HG03354 (cell line): Measurements from ENCODE around the gene CILP.
"Not testable (repeated sequence)": the region's sequence is repeated elsewhere in the genome, so short reads cannot be mapped to it uniquely, and the experiment has no call there.

ENCODE experiments used
- ATAC-seq: cut with Tn5 transposase; IDR thresholded peaks from one replicate; pipeline ENCODE4 v1.9.1; 2021; ENCODE audit warnings: mild to moderate bottlenecking; ENCODE audit not compliant: unreplicated experiment, poor library complexity, severe bottlenecking

Gene CILP

DNA sequence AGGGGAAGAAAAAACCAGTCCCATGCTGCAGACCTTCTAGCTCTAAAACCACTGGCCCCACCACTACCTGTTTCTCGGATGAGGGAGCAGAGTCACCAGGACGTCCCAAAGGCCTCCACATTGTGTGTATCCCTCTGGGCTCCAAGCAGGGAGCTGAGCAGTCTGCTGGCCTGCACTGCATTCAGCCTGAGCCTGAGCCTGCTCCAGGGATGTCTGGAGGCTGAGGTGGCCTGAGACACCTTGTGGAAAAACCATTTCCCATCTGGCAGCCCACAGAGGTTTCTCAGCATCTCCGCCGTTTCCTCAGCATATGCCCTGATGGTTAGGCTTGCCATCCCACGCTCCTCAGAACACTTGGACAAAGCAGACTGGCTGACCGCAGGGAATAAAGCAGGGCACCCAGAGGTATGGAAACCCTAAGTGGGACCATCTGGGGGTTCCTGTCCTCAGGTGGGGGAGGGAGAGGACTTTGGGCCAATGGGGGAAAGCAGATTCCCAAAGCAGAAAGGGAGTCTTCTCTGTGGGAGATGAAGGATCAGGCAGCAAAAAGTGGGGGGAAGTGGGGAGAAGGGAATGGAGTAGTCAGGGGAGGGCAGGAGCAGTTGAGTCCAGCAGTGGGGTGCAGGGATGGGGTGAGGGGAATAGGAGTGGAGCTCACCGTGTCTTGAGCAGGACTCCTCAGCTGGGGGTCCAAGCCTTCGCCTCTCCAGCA is at the start of gene CILP:
Gene CILP, minus strand, starts transcription at position 704 of the 712 bp plus-strand sequence. CDS start 1,718 bp downstream, outside the sequence.
- no peak for ATAC-seq

GRCh38 chr15:65260968-65261367 is 49.7 kb upstream of the CILP start:
- ATAC-seq = no peak

DNA sequence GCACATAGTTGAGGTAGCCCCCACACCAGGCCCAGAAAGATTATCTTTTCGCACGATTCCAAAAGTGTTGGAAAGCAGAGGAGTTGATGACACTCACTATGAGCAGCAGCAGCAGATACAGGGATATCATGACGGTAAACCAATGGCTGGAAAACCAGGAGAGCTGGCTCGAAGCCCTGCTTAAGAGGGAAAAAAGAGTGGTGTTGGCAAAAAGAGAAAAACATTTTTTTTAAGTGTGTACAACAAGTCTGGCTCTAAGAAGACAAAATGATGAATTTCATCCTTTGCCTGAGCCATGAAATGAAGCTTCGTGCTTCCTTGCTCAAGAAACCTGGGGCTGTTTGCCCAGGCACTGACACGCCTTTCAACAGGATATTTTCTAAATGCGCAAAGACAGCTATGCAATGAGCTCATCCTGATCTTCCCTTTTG is 48.1 kb upstream of the CILP start:
- ATAC-seq = no peak

DNA sequence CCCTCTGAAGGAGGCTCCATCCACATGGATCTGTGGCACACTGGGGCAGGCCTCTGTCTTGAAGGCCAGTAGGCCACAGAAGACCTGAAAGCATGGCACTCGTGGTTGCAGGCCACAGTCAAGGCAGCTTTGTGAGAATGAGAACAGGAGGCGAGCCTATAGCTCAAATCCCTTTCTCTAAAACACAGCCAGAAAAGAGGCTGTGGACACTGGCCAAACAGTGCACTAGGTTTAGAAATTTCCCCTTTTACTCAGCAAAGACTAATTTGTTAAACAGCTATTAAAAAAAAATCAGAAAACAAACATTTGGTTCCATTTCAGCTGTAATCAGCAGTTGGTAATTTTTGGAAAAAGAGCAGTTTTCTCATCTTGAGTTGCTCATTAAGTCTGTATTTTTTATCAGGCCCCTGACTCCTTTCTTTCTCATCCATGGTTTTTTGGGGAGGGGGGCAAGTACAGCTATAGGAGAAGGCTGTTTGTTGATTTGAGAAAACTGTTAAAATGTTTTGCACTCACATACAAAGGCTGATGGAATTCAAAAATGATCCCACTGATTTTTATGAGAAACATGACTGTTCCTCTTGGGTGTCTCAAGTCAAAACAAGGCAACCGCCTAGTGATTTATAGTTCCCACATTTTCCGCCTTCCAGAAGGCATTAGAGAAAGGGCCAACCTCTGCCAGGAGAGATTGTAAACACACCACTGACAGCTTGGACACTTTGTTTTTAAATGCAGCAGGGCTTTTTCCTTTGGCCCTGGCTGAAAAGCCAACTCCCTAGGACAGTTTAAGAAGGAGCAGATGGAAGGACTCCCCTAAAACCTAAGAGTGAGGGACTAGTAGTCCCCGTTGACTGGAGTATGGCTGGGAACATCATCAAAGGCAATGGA is 47.3 kb upstream of the CILP start:
- no peak for ATAC-seq

GRCh38 chr15:65255486-65256140 is 44.3 kb upstream of the CILP start:
- no peak for ATAC-seq

DNA sequence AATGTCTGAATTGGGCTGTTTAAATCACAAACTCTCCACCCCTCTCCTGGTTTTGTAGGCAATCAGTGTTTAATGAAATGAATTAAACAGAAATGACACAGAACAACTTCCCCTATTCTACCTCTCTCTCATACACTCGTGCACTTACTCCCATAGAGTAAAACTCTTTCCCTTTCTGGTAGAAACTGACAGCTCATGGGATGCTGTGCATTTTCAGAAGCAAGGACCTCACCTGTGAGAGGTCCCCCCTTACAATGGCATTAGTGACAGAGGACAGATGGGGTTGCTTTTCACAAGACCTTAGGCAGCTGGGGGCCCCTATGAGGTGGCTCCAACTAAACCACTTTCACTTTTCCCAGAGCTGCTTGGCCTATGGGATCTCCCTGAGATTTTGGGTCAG is 43.5 kb upstream of the CILP start:
- ATAC-seq = no peak

GRCh38 chr15:65254356-65254755 is 43.1 kb upstream of the CILP start:
- no peak for ATAC-seq

DNA sequence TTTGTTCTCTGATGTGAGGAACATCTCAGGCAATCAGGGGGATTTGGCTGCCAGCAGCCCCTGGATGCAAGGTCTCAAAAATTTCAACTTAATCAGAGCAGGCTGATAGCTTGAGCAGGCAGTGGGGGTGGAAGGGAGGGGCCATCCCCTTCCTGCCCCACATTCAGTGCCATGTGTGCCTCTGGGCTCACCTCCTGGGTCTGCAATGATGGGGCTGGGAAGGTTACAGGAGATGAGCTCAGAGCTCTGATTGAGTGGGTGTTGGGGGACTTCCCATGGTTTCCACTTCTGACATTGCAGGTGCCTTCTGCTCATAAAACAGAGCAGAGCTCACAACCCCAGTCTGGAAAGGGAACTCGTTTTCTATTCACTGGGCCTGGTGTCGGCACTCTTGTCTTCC is 38.4 kb upstream of the CILP start:
- ATAC-seq = no peak

DNA sequence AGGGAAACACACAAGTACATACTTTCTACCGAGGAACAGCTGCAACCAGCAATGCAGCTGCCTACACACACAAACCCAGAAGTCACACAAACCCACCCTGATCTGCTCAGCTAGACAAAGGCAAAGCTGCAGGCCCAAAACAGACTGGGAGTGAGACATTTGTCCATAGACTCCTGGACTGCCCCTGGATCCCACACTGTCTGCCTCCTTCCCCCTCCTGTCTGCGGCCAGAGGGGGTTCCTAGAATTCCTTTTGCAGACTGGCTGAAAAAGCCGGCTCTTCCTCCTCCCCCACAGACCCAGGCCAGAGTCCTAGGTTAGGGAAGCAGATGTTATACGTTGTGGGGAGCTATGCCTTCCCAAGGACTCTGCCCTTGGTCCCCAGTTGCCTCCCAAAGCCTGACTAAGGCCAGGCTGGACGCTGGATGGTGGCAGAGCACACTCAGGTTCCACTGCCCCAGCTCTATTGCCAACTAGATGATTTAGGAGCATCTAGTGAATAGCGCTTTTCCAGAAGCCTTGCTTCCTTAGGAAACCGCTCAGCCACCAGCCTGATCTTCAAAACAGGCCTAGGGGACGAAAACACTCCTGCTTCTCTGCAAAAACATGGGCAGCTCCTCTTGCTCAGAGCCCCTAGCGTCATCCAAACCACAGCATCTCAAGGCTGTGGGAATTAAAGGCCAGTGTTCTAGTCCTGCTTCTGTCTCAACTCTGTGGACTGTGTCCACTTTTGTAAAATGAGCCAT is 37.4 kb upstream of the CILP start:
- no peak for ATAC-seq

DNA sequence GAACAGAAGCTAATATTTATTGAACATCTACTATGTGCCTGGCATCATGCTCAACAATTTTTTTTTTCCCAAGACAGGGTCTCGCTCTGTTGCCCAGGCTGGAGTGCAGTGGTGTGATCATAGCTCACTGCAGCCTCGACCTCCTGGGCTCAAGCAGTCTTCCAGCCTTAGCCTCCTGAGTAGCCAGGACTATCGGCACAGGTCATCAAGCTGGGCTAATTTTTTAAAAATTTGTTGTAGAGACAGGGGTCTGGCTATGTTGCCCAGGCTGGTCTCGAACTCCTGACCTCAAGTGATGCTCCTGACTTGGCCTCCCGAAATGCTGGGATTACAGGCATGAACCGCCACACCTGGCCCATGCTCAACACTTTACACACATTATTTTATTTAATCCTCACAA is 35.7 kb upstream of the CILP start:
- no peak for ATAC-seq

DNA sequence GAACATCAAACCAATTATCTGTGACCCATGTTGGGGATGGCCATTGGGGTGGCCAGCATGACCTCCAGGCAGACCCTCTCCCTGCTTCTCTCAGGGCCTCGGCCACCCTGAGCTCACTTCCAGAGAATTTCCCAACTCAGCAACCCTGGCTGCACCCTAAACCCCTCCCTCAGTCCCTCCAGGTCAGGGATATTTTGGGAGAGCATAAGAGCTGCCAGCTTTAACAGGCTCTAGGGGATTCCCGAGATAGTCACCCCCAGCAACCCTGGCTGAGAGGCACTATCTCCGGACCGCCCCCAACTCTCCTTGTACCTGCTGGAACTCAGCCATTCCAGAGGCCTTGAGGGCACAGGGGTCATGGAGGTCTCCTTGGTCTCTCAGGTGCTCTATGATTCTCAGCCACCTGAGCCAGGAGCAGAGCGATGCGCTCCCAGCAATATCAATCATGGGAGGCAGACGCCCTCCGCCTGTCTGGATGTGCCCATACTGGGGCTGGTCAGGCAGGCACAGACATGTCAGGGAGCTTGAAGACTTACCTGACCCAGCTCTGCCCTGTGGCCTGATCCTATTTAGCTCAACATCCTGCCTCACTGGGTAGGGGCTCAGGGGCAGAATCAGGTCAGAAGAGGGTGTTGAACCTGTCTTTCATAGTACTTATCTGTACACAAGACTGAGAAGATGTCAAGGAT is 34.9 kb upstream of the CILP start:
- no peak for ATAC-seq

- ATAC-seq = no peak
Measured at GRCh38 chr15:65245096-65245856, 34.0 kb upstream of the CILP start.

- ATAC-seq = no peak
Measured at GRCh38 chr15:65244638-65245037, 33.4 kb upstream of the CILP start.

- not testable (repeated sequence) for ATAC-seq
Measured at GRCh38 chr15:65236443-65236842, 25.2 kb upstream of the CILP start.

GRCh38 chr15:65233696-65234095 is 22.4 kb upstream of the CILP start:
- no peak for ATAC-seq

GRCh38 chr15:65232520-65232919 is 21.2 kb upstream of the CILP start:
- ATAC-seq = no peak

DNA sequence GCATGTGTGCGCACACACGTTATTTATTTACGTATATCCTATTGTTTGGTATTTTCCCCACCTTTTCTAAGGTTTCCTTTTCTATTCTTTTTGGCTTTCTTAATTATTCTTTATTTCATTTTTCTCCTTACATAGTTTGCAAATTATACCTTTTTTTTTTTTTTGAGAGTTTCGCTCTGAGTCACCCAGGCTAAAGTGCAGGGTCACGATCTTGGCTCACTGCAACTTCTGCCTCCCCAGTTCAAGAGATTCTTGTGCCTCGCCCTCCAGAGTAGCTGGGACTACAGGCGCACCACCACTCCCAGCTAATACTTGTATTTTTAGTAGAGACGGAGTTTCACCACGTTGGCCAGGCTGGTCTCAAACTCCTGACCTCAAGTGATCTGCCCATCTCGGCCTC is 20.0 kb upstream of the CILP start:
- no peak for ATAC-seq

DNA sequence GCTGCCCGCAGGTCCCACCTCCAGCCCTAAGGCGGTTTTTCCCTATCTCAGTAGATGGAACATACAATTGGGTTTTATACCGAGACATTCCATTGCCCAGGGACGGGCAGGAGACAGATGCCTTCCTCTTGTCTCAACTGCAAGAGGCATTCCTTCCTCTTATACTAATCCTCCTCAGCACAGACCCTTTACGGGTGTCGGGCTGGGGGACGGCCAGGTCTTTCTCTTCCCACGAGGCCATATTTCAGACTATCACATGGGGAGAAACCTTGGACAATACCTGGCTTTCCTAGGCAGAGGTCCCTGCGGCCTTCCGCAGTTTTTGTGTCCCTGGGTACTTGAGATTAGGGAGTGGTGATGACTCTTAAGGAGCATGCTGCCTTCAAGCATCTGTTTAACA is 15.6 kb upstream of the CILP start:
- not testable (repeated sequence) for ATAC-seq

- ATAC-seq = no peak
Measured at GRCh38 chr15:65226221-65226620, 14.9 kb upstream of the CILP start.
